K562 (cell line): ENCODE data around the gene VWA8. TPM values are rescaled to one million over a fixed set of nuclear protein-coding genes. Genes with fewer than 3 reads are reported as not detected.

ENCODE experiments used
- ATAC-seq: fragments of 200-7000 bp; cut with Tn5 transposase; 3 replicates; pipeline ENCODE4 v1.9.1; 2020; ENCODE audit warnings: moderate library complexity
- BruUV-seq: library from RNA; stranded (reverse); fragments of 400-500 nt; replicated peaks from 2 replicates; lab custom pipeline; 2021; lab: Mats Ljungman, UMichigan
- CTCF ChIA-PET: fragments of 300-600 bp; formaldehyde crosslinking; extraction: SDS; loops from one replicate; lab custom pipeline; 2021; ENCODE audit warnings: low intra/inter-chr PET ratio; lab: Yijun Ruan, JAX
- POLR2A ChIA-PET: fragments of 300-600, 350-650 bp; sonication (Branson Sonifier 250); formaldehyde crosslinking; extraction: SDS; loops from one replicate; lab custom pipeline; 2021; ENCODE audit warnings: antibody characterized with exemption, inconsistent platforms; lab: Yijun Ruan, JAX
- DNase-seq, 4 experiments: peaks; one replicate each; pipeline versions ENCODE4 v3.0.0 to v3.0.0-alpha.2; 2011 to 2018; ENCODE audit warnings: low spot score in 3 of 4, mixed read lengths in 3 of 4; ENCODE audit errors: extremely low read depth in 1 of 4
- FAIRE-seq: peaks from 2 replicates; lab custom pipeline; 2011; peaks lifted over from hg19 to GRCh38; lab: Jason Lieb, UNC
- H2AFZ ChIP-seq: 2 replicates; pipeline ENCODE4 v1.6.0; 2011; ENCODE audit warnings: low read depth, low read length, control low read depth, inconsistent platforms
- H3K27ac ChIP-seq: fragments of 200-600 bp; 3 replicates; pipeline ENCODE4 v1.8.0; 2011; ENCODE audit warnings: low read depth, mild to moderate bottlenecking, control low read depth, inconsistent platforms, low read length, moderate library complexity, mixed read lengths; ENCODE audit errors: extremely low read depth
- H3K27me3 ChIP-seq, 2 experiments: fragments of 300-600 bp in 1 of 2; 2 replicates in 1 of 2; 3 replicates in 1 of 2; pipeline versions ENCODE4 v1.6.0 to v1.8.0; 2011; ENCODE audit warnings: inconsistent platforms in 2 of 2, low read length in 2 of 2, mild to moderate bottlenecking in 1 of 2, mixed read lengths in 1 of 2, moderate library complexity in 1 of 2; ENCODE audit not compliant: control insufficient read depth in 2 of 2, insufficient read depth in 2 of 2
- H3K36me3 ChIP-seq: fragments of 300-600 bp; 3 replicates; pipeline ENCODE4 v1.8.0; 2011; ENCODE audit warnings: mild to moderate bottlenecking, low read length, inconsistent platforms; ENCODE audit not compliant: control insufficient read depth, insufficient read depth
- H3K4me1 ChIP-seq, 2 experiments: fragments of 200-600 bp in 1 of 2; replicated peaks in 1 of 2; 2 replicates in 1 of 2; 3 replicates in 1 of 2; pipeline versions ENCODE4 v1.5.1 to v1.8.0; 2011; ENCODE audit warnings: inconsistent platforms in 2 of 2, low read length in 2 of 2, mild to moderate bottlenecking in 1 of 2, mixed read lengths in 1 of 2, moderate library complexity in 1 of 2; ENCODE audit not compliant: control insufficient read depth in 2 of 2, insufficient read depth in 2 of 2
- H3K4me2 ChIP-seq: 2 replicates; pipeline ENCODE4 v1.6.1; 2011; ENCODE audit warnings: low read length, control low read depth, inconsistent platforms, mixed read lengths; ENCODE audit not compliant: insufficient read depth
- H3K4me3 ChIP-seq: fragments of 200-600 bp; sonication (generic), shearing (Covaris generic); 2 replicates; pipeline ENCODE4 v1.5.1; 2016; ENCODE audit warnings: control low read depth, inconsistent platforms
- H3K79me2 ChIP-seq: fragments of 200-600 bp; 3 replicates; pipeline ENCODE4 v1.8.0; 2011; ENCODE audit warnings: low read length, inconsistent platforms; ENCODE audit not compliant: control insufficient read depth, insufficient read depth
- H3K9ac ChIP-seq, 2 experiments: 2 replicates each; pipeline versions ENCODE4 v1.6.0 to v1.6.1; 2011; ENCODE audit warnings: low read depth in 2 of 2, low read length in 2 of 2, control low read depth in 1 of 2, inconsistent platforms in 1 of 2, mild to moderate bottlenecking in 1 of 2, mixed read lengths in 1 of 2; ENCODE audit not compliant: insufficient read depth in 1 of 2
- H3K9me1 ChIP-seq: one replicate; pipeline ENCODE4 v1.6.0; 2011; ENCODE audit warnings: inconsistent platforms, mild to moderate bottlenecking, low read length, moderate library complexity; ENCODE audit not compliant: control insufficient read depth, insufficient read depth
- H3K9me3 ChIP-seq: replicated peaks from 2 replicates; pipeline ENCODE4 v1.5.1; 2011; ENCODE audit warnings: low read depth, low read length, inconsistent platforms; ENCODE audit not compliant: control insufficient read depth, insufficient read depth
- H4K20me1 ChIP-seq: replicated peaks from 2 replicates; pipeline ENCODE4 v1.6.1; 2011; ENCODE audit warnings: low read length, inconsistent platforms, mixed read lengths; ENCODE audit not compliant: control insufficient read depth, insufficient read depth
- ADNP ChIP-seq: fragments of 200-800 bp; sonication (Bioruptor generic); IDR thresholded peaks from 2 replicates; pipeline ENCODE4 v1.6.1; 2016; ENCODE audit warnings: missing genetic modification characterization, missing compliant biosample characterization
- CLOCK ChIP-seq: fragments of 250-450 bp; sonication (Bioruptor Pico); IDR thresholded peaks from 2 replicates; pipeline ENCODE4 v1.4.0; 2020; ENCODE audit warnings: mild to moderate bottlenecking, moderate library complexity, borderline replicate concordance
- CREB5 ChIP-seq: fragments of 250-450 bp; sonication (Bioruptor Pico); IDR thresholded peaks from 2 replicates; pipeline ENCODE4 v1.5.0; 2020; ENCODE audit warnings: mild to moderate bottlenecking
- EP400 ChIP-seq: fragments of 450-650 bp; IDR thresholded peaks from 2 replicates; pipeline ENCODE4 v1.6.1; 2017; ENCODE audit warnings: antibody characterized with exemption, mild to moderate bottlenecking, moderate library complexity
- ETS2 ChIP-seq: IDR thresholded peaks from 2 replicates; pipeline ENCODE4 v1.6.1; 2016; ENCODE audit warnings: borderline replicate concordance, missing genetic modification characterization, mild to moderate bottlenecking, moderate library complexity, missing compliant biosample characterization; ENCODE audit not compliant: poor library complexity, severe bottlenecking
- MITF ChIP-seq: IDR thresholded peaks from 2 replicates; pipeline ENCODE4 v1.6.1; 2014; ENCODE audit warnings: antibody characterized with exemption
- MNT ChIP-seq, 2 experiments: fragments of 450-650 bp; conservative IDR thresholded peaks; 2 replicates each; pipeline ENCODE4 v1.6.1; 2017; ENCODE audit warnings: mild to moderate bottlenecking in 2 of 2, moderate library complexity in 2 of 2
- NONO ChIP-seq, 2 experiments: fragments of 200-400 bp in 1 of 2; fragments of 450-650 bp in 1 of 2; formaldehyde crosslinking in 1 of 2; IDR thresholded peaks; 2 replicates each; pipeline ENCODE4 v1.6.1; 2017; ENCODE audit warnings: low read depth in 2 of 2, mild to moderate bottlenecking in 2 of 2, moderate library complexity in 2 of 2, low read length in 1 of 2
- POLR2AphosphoS5 ChIP-seq: IDR thresholded peaks from 2 replicates; pipeline ENCODE4 v1.6.1; 2011; ENCODE audit warnings: mild to moderate bottlenecking, low read depth, low read length, moderate library complexity; ENCODE audit not compliant: control insufficient read depth, insufficient read depth
- RBM14 ChIP-seq: fragments of 200-400 bp; formaldehyde crosslinking; IDR thresholded peaks from 2 replicates; pipeline ENCODE4 v1.6.1; 2018; ENCODE audit warnings: low read depth, mild to moderate bottlenecking, low read length, moderate library complexity, borderline replicate concordance; ENCODE audit not compliant: insufficient read depth
- SIN3B ChIP-seq: fragments of 450-650 bp; IDR thresholded peaks from 2 replicates; pipeline ENCODE4 v1.6.1; 2017; ENCODE audit warnings: low read depth, mild to moderate bottlenecking, moderate library complexity
- TAF1 ChIP-seq: IDR thresholded peaks from 2 replicates; pipeline ENCODE4 v1.6.1; 2011; ENCODE audit warnings: mild to moderate bottlenecking, low read length, moderate library complexity; ENCODE audit not compliant: insufficient read depth, control insufficient read depth, severe bottlenecking; ENCODE audit errors: extremely low read depth
- TRIM28 ChIP-seq: fragments of 450-650 bp; IDR thresholded peaks from 2 replicates; pipeline ENCODE4 v1.6.1; 2017
- ZNF699 ChIP-seq: fragments of 250-450 bp; sonication (Bioruptor Pico); IDR thresholded peaks from 2 replicates; pipeline ENCODE4 v1.8.0; 2021; ENCODE audit warnings: mild to moderate bottlenecking, moderate library complexity; ENCODE audit not compliant: insufficient replicate concordance
- WGBS: fragments of 100-300 bp; shearing (Covaris generic); methylation state at CpG from one replicate; pipeline ENCODE4 v1.1.6; 2016; ENCODE audit warnings: low coverage, mixed read lengths; ENCODE audit not compliant: insufficient coverage; ENCODE audit errors: missing lambda C conversion rate; 5-methylcytosine and 5-hydroxymethylcytosine counted together
- in situ Hi-C: fragments of 300-500 bp; cut with MboI; formaldehyde crosslinking; loops from 4 replicates; pipeline ENCODE4 v1.15.0; 2018; ENCODE audit warnings: inconsistent platforms, mixed read lengths
- intact Hi-C: fragments of 100-400 bp; cut with micrococcal nuclease; formaldehyde crosslinking; loops from 2 replicates; pipeline ENCODE4 v1.14.2; 2022
- polyA plus RNA-seq, 8 experiments: library from polyadenylated mRNA; depleted of rRNA in 4 of 8; stranded (reverse) in 5 of 8; unstranded in 3 of 8; fragments of >200 nt; fragmentation: Nextera tagmentation in 2 of 8; fragmentation: Illumina TruSeq in 1 of 8; extraction: Ambion mirVana in 2 of 8; extraction: Trizol in 1 of 8; gene quantifications; 2 replicates each; pipeline versions ENCODE4 v1.2.1 to v1.2.3, GENCODE V29; 2011 to 2014; ENCODE audit warnings: inconsistent platforms in 1 of 8, missing spikeins in 1 of 8
- total RNA-seq, 7 experiments: library from RNA; depleted of rRNA in 6 of 7; stranded (reverse); fragments of >200 nt in 6 of 7; fragmentation: Illumina TruSeq in 2 of 7; extraction: Trizol in 2 of 7; gene quantifications; 2 replicates each; pipeline versions ENCODE4 v1.2.1 to v1.2.3, GENCODE V29; 2011 to 2021; ENCODE audit warnings: low replicate concordance in 1 of 7

Gene VWA8
- total and polyA plus RNA-seq, 9 of the 15 experiments (the other 6 are each of a cell fraction or from before 2014, with no cell fraction given): 2.1 to 18.5 (median 13.3) TPM

- 88% methylated on average over 4 of the region's 4 CpGs for WGBS
- POLR2A ChIA-PET: no interaction called here
- TF ChIP-seq MITF (no peak), EP400 (no peak), ETS2 (tag) (no peak), CLOCK (CRISPR knock-in tag) (no peak), ZNF699 (CRISPR knock-in tag) (no peak), MNT (conservative IDR thresholded peaks at IDR 0.05) (no peak), TAF1 (no peak), RBM14 (no peak), TRIM28 (no peak), CREB5 (no peak), NONO (IDR thresholded peaks at IDR 0.05; ENCODE audit: low read depth in 2 of 2, low read length in 1 of 2) (no peak), POLR2AphosphoS5 (no peak), ADNP (tag) (no peak), SIN3B (no peak)
These were observed 137.4 kb downstream of the VWA8 start for GRCh38 chr13:41823476-41823875.

More at GRCh38 chr13:41823476-41823875, 137.4 kb downstream of the VWA8 start:
- intact Hi-C loops: no loop called here
- Histone ChIP-seq H3K4me2 (no peak overlapping the region), H3K27me3 (no peaks in the 10 kb centered on the region), H3K9ac (no peak overlapping the region), H3K36me3 (peaks cover 22% of the 10 kb centered on the region; the same call in 2 of the 3 replicates), H3K4me3 (no peak overlapping the region), H3K9me1 (peaks cover 2% of the 10 kb centered on the region), H3K9me3 (no peaks in the 10 kb centered on the region), H3K4me1 (no peaks in the 10 kb centered on the region; a peak in 1 of 5 replicates), H4K20me1 (no peaks in the 10 kb centered on the region), H2AFZ (no peak overlapping the region), H3K27ac (no peak overlapping the region), H3K79me2 (no peaks in the 10 kb centered on the region)
- BruUV-seq: no TSS peak
- DNase-seq (no peak), ATAC-seq (no peak), FAIRE-seq (no peak)
- CTCF ChIA-PET: no interaction called here
- in situ Hi-C loops: no loop called here
